Hepatic stellate cell (primary cell): ENCODE measurements around the gene SYNGR3.
"Not testable (repeated sequence)": the region's sequence is repeated elsewhere in the genome, so short reads cannot be mapped to it uniquely, and the experiment has no call there.

ENCODE experiments used
- DNase-seq: peaks from one replicate; pipeline ENCODE4 v3.0.0; 2011; ENCODE audit warnings: low spot score

SYNGR3 gene

DNA sequence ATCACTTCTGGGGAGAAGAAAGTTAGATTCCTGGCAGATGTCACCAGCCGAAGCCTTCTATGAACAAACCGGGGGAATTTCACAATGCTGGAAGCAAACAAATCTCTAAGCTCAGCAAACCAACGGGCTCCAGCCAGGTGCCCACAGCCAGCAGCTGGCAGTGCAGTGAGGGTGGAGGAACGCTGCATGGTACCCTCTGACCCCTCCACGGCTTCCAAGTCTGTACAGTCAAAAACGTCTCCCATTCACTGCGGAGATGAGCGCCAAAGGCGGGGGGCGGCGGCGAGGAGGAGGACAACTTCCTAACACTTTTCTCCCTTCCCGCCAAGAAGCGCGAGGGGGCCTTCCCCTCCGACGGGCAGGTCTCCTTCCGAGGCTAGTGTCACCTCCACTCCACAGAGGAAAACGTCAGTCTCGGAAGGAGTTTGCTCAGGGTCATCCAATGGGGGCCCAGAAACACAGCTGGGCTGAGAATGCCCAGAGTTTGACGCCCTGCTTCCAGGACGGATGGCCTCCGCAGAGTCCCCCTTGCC lies 18.9 kb downstream of the SYNGR3 start:
- DNase-seq: peak; percentile 62

- no peak for DNase-seq
These were observed 19.5 kb downstream of the SYNGR3 start for GRCh38 chr16:2009164-2009711.

GRCh38 chr16:2009791-2010510 lies 20.2 kb downstream of the SYNGR3 start, which contains the start of gene ZNF598:
Gene ZNF598, minus strand, starts transcription at chr16:2009821.
- DNase-seq: peak; percentile 94

GRCh38 chr16:2011726-2012125 lies 22.0 kb downstream of the SYNGR3 start:
- not testable (repeated sequence) for DNase-seq

DNA sequence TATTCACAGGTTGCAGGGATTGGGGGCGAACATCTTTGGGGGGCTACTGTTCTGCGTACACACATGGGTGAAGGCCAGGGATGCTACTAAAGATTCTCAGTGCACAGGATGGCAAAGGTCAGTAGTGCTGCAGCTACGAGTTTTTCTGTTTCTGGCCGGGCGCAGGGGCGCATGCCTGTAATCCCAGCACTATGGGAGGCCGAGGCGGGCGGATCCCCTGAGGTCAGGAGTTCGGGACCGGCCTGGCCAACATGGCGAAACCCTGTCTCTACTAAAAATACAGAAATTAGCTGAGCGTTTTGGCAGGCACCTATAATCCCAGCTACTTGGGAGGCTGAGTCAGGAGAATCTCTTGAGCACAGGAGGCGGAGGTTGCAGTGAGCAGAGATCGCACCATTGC lies 23.8 kb downstream of the SYNGR3 start:
- DNase-seq: no peak

DNA sequence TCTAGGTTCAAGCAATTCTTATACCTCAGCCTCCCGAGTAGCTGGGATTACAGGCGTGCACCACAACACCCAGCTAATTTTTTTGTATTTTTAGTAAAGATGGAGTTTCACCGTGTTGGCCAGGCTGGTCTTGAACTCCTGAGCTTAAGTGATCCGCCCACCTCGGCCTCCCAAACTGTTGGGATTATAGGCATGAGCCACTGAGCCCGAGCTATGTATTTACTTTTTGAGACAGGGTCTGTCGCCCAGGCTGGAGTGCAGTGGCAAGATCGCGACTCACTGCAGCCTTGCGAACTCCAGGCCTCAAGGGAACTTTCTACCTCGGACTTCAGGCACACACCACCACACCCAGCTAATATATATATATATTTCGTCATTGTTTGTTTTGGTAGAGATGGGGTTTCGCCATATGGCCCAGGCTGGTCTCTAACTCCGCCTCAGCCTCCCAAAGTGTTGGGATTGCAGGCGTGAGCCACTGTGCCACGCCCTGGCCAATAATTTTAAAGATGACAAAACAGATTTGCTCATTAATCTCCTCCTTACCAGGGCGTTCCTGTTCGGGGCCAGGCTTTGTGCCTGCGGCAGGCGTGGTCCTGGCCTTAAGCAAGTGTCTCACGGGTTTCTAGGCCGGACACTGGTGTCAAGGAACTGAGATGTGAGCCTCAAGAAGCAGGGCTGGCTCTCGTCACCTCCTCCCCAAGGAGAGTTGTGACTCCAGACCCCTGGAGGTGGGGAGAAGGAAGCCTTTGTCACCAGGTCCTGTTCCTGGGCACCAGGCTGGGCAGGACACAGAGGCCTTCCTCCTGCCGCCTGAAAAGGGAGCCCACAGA lies 25.6 kb downstream of the SYNGR3 start:
- DNase-seq: no peak

DNA sequence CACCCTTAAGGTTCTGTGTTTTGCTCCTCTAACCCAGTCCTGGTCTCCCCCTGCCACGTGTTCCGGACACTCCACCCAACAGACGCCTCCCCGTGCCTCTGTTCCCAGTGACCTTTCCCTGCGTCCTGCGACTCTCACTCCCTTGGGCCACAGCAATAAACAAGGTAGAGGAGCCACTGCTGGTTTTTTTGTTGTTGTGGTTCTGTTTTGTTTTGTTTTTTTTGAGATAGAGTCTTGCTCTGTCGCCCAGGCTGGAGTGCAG lies 26.1 kb downstream of the SYNGR3 start:
- DNase-seq: no peak

GRCh38 chr16:2016407-2016922 lies 26.7 kb downstream of the SYNGR3 start:
- DNase-seq: no peak

- DNase-seq: no peak
These were observed 29.7 kb downstream of the SYNGR3 start, which contains the start of gene NPW for GRCh38 chr16:2019518-2019920. Gene NPW, plus strand, starts transcription at chr16:2019785.

DNA sequence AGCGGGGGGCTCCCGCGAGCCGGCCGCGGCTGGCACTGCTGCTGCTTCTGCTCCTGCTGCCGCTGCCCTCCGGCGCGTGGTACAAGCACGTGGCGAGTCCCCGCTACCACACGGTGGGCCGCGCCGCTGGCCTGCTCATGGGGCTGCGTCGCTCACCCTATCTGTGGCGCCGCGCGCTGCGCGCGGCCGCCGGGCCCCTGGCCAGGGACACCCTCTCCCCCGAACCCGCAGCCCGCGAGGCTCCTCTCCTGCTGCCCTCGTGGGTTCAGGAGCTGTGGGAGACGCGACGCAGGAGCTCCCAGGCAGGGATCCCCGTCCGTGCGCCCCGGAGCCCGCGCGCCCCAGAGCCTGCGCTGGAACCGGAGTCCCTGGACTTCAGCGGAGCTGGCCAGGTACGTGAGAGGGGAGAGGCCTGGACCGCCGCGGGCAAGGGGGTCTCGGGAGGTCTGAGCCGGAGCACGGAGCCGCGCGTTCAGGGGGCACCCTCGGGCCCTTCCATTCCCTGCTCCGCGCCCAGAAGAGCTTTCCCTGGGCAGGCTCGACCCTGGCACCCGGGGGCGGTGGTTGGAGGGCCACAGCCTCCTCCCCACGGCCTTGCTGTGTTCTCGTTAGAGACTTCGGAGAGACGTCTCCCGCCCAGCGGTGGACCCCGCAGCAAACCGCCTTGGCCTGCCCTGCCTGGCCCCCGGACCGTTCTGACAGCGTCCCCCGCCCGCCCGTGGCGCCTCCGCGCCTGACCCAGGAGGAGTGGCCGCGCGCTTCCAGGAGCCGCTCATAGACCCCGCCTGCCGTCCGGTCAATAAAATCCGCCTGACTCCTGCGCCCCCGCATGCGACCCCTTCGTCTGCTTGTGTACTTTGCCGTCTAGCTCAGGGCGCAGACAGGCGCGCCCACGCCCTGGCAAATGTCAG lies 30.4 kb downstream of the SYNGR3 start:
- no peak for DNase-seq

DNA sequence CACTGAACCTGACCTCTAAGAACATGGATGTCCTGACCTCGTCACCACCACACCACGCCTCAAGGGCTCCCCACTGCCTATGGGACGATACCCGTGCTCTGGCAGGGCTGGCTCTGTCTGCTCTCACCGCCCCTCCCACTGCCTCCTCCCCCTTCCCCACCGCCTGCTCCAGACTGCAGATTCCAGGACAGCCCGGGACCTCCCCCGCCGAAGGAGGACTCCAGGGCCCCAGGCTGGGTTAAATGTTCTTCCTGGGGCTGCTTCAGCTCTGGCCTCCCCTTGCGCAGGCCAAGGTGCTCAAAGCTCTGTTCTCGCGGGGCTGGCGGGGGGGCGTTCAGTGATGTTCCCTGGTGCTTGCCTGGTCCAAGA lies 32.9 kb downstream of the SYNGR3 start:
- peak; percentile 77 for DNase-seq

DNA sequence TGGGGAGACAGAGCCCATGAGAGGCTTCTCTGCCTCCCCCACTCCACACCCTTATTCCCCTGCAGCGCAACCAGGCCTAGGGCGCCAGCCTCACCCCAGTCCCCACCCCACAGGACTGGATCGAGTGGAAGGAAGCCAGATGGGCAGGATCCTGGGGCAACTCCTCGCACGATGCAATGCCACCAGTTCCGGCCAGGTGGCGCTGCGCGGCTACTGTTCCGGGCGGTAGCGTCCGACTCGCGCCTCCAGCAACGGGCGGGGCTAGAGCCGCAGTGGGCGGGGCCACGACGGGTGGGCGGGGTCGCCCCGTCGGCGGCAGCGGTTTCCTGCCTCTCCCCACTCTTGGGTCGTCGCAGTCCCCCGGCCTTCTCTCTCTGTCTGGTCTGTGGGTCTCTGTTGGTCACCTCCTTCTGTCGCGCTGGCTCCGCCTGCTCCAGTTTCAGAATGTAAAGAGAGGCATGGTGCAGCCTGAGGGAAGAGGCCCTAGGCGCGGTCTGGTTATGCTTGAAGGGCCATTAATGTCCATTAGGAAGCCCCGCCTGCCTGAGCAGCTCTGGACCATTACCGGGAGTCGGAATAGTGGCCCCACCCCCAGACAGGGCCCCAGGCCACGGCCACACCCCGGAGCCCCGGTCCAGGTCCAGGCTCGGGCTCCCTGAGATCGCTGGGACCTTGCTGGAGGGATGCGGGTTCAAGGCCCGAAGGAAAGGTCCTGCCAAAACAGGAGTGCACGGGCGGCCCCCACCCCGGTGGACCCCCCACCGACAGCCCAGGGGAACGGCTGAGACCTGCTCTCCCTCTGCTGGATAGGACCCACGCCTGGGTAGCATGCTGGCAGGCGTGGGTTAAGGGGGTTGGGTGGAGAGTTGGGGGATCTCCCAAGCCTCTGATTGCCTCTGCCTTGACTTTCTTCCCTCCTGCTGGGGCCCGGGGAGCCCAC lies 33.6 kb downstream of the SYNGR3 start:
- peak; percentile 94 for DNase-seq

GRCh38 chr16:2024032-2024420 lies 34.3 kb downstream of the SYNGR3 start:
- DNase-seq: no peak

- no peak for DNase-seq
These were observed 35.5 kb downstream of the SYNGR3 start for GRCh38 chr16:2025251-2025650.

DNA sequence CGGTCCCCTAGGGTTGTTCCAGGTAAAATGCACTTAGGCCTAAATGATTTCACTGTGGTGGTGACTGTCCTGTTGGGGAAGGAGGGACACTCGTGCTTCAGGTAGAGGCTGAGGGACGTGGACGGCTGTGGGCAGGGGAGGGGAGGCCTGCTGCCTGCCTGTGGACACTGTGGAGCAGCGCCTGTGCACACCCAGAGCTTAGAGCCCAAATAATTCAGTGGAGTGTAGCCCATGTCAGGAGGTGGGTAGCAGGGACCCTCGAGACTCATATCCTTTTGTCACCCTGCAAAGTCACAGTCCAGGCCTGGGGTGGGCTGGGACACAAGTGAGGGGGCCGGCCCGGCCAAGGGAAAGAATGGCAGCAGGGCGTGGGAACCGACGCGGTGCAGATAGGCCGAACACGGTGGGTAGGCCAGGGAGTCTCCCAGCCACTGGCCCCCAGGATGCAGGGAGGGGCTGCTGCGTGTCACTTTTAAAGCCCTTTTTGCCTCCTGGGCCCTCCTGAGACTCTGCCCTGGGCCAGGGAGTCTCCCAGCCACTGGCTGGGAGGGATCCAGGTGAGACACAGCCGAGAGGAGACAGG lies 36.2 kb downstream of the SYNGR3 start:
- DNase-seq: no peak

- peak; percentile 75 for DNase-seq
These were observed 36.8 kb downstream of the SYNGR3 start, which contains the start of gene NHERF2 for GRCh38 chr16:2026461-2027023. Gene NHERF2, plus strand, starts transcription at chr16:2026902. Its CDS starts 104 bp downstream, at chr16:2027006.

GRCh38 chr16:2027024-2028010 lies 37.5 kb downstream of the SYNGR3 start:
- peak; percentile 88 for DNase-seq

DNA sequence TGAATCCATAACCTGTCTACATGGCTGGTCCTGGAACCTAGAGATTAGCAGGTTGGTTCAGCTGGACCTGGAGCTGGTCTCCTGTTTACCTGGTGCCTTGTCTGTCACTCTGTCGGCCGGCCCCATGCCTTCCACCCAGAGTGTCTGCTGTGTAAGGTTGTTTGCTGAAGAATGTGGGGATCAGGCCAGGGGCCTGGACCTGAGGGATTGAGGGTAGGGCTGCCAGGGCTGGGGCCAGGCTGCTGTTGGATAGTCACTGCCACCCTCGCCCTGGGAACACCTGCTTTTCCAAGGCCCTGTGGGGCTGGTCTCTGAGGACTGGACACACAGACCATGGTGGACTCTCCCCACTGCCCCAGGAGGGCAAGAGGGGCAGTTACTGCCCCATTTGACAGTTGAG lies 38.4 kb downstream of the SYNGR3 start:
- no peak for DNase-seq
